ENCODE measurements around the gene CEACAM5. TPM values are rescaled to one million over a fixed set of nuclear protein-coding genes. Genes with fewer than 3 reads are reported as not detected.
A peak's percentile ranks its signal among the peaks of the same experiment; 100 is the strongest.

The CEACAM5 gene
- total RNA-seq, 4 donors from 2014 or later: 4.1 to 19.6 (median 14.0) TPM

GRCh38 chr19:41776700-41777099 is 68.3 kb downstream of the CEACAM5 start:
- H3K4me1 ChIP-seq: peaks cover 6% of the 10 kb centered on the region
- peak overlapping the region; percentile 76 for H3K27ac ChIP-seq
- peaks cover 9% of the 10 kb centered on the region for H3K27me3 ChIP-seq
- H3K4me3 ChIP-seq: no peak overlapping the region
- no peak for DNase-seq (ENCODE audit: low spot score in 2 of 2)
- no peaks in the 10 kb centered on the region for H3K9me3 ChIP-seq
- TF ChIP-seq POLR2AphosphoS5 (IDR thresholded peaks at IDR 0.05) (no peak), CTCF (IDR thresholded peaks at IDR 0.05) (no peak), POLR2A (IDR thresholded peaks at IDR 0.05) (no peak), EP300 (IDR thresholded peaks at IDR 0.05) (no peak)
- 51% methylated on average over 2 of the region's 2 CpGs for whole genome bisulfite sequencing
- H3K36me3 ChIP-seq: no peaks in the 10 kb centered on the region

Other genes with a start within 250 kb of the CEACAM5 start
- 1 to 10 TPM in 1 of 4 donors, not detected in 3; 2.3 TPM for gene CEACAM21, start 132.5 kb upstream of the CEACAM5 start, total RNA-seq
- gene CEACAM4, start 81.6 kb upstream of the CEACAM5 start, total RNA-seq: 1 to 10 TPM in 1 of 4 donors, not detected in 3; 1.9 TPM
- 1 to 10 TPM in 3 of 4 donors, under 1 TPM in 1; 0.86 to 9.1 (median 4.6) TPM for gene CEACAM7, start 20.4 kb upstream of the CEACAM5 start, total RNA-seq
- 10 to 100 TPM in 3 of 4 donors, 1 to 10 TPM in 1; 6.0 to 26.2 (median 16.8) TPM for gene CEACAM6, start 46.9 kb downstream of the CEACAM5 start, total RNA-seq
- under 1 TPM in 1 of 4 donors, not detected in 3; 0.64 TPM for gene CEACAM3, start 88.0 kb downstream of the CEACAM5 start, total RNA-seq
- not detected for gene LYPD4, start 136.1 kb downstream of the CEACAM5 start, total RNA-seq
- not detected for gene DMRTC2, start 136.4 kb downstream of the CEACAM5 start, total RNA-seq
- gene RPS19, start 151.6 kb downstream of the CEACAM5 start, total RNA-seq: 1,000 to 10,000 TPM; 1,057 to 2,332 (median 1,706) TPM
- 1 to 10 TPM in 1 of 4 donors, not detected in 3; 3.0 TPM for gene CD79A, start 168.7 kb downstream of the CEACAM5 start, total RNA-seq
- gene ARHGEF1, start 174.6 kb downstream of the CEACAM5 start, total RNA-seq: 100 to 1,000 TPM in 1 of 4 donors, 10 to 100 TPM in 3; 61.0 to 173 (median 72.1) TPM
- gene ERFL, start 219.8 kb downstream of the CEACAM5 start, total RNA-seq: under 1 TPM in 2 of 4 donors, not detected in 2; 0.21 to 0.72 TPM